Aorta (tissue), 5 donors: ENCODE results near the gene CHID1. TPM values are rescaled to one million over a fixed set of nuclear protein-coding genes. Genes with fewer than 3 reads are reported as not detected.

ENCODE experiments used
- ATAC-seq: fragments of 200-7000 bp; cut with Tn5 transposase; one replicate; pipeline ENCODE4 v1.9.1; 2022; ENCODE audit warnings: moderate library complexity; ENCODE audit not compliant: low FRiP score
- DNase-seq, 2 donors: peaks; one replicate each; pipeline ENCODE4 v3.0.0-alpha.2; 2020
- H3K27ac ChIP-seq, 2 donors: one replicate each; pipeline ENCODE4 v1.5.1; 2013; ENCODE audit warnings: low read length in 2 of 2, mild to moderate bottlenecking in 2 of 2, moderate library complexity in 2 of 2, control low read depth in 1 of 2, inconsistent platforms in 1 of 2, low read depth in 1 of 2
- H3K27me3 ChIP-seq, 2 donors: one replicate each; pipeline ENCODE4 v1.6.1; 2013; ENCODE audit warnings: control low read depth in 1 of 2, low read length in 1 of 2, mild to moderate bottlenecking in 1 of 2, moderate library complexity in 1 of 2; ENCODE audit not compliant: insufficient read depth in 2 of 2, control insufficient read depth in 1 of 2
- H3K36me3 ChIP-seq, 2 donors: one replicate each; pipeline ENCODE4 v1.6.1; 2013; ENCODE audit warnings: control low read depth in 1 of 2, low read length in 1 of 2, mild to moderate bottlenecking in 1 of 2; ENCODE audit not compliant: insufficient read depth in 2 of 2, control insufficient read depth in 1 of 2
- H3K4me1 ChIP-seq, 2 donors: one replicate each; pipeline ENCODE4 v1.6.1; 2013; ENCODE audit warnings: low read length in 2 of 2, control low read depth in 1 of 2, mild to moderate bottlenecking in 1 of 2, moderate library complexity in 1 of 2; ENCODE audit not compliant: insufficient read depth in 2 of 2, control insufficient read depth in 1 of 2
- H3K4me3 ChIP-seq, 2 donors: one replicate each; pipeline ENCODE4 v1.5.1; 2013; ENCODE audit warnings: low read length in 2 of 2, control low read depth in 1 of 2, mild to moderate bottlenecking in 1 of 2
- H3K9me3 ChIP-seq: one replicate; pipeline ENCODE4 v1.6.1; 2013; ENCODE audit warnings: mild to moderate bottlenecking, low read length; ENCODE audit not compliant: control insufficient read depth
- WGBS, 2 donors: extraction: QIAGEN DNeasy Blood & Tissue Kit; methylation state at CpG; one replicate each; pipeline ENCODE4 v1.1.7; 2013; 5-methylcytosine and 5-hydroxymethylcytosine counted together
- intact Hi-C, 2 donors: fragments of 100-400 bp; cut with DNase I; formaldehyde crosslinking; loops; one replicate each; pipeline versions ENCODE4 v1.14.2 to v1.15.0; 2022
- polyA plus RNA-seq, 2 donors: library from polyadenylated mRNA; stranded (reverse); fragments of 200-250 nt; gene quantifications; one replicate each; pipeline ENCODE4 v1.2.3, GENCODE V29; 2013
- total RNA-seq, 2 donors: library from RNA; stranded (reverse); fragmentation: NEBNext Ultra II Directional; extraction: Animal tissue kit (Norgen Biotek cat#: 25700); gene quantifications; one replicate each; pipeline ENCODE4 v1.2.1, GENCODE V29; 2021
- donor health status: healthy with polysubstance abuse.
- donor health status: Bipolar disorder and iron deficiency.
- donor health status: DM: no; HTN: no; CAD: no.
- donor health status: DM: no; HTN: no; CAD: no.
- donor health status: DM: yes; HTN: yes; CAD: no.

CHID1 gene
- total and polyA plus RNA-seq, 4 donors = 29.6 to 77.4 (median 57.8) TPM

- Histone ChIP-seq H3K4me1 (no peaks in the 10 kb centered on the region), H3K27ac (peak overlapping the region; percentile 71 to 95), H3K36me3 (peaks cover 0 to under 1% of the 10 kb centered on the region in 2 donors), H3K27me3 (no peaks in the 10 kb centered on the region), H3K9me3 (no peaks in the 10 kb centered on the region), H3K4me3 (peak overlapping the region; percentile 73 to 98)
- peak; percentile 91 for ATAC-seq
- WGBS, 2 donors = 0 to 1% methylated on average over 52 to 96 of the region's 96 CpGs
- peak; percentile 95 to 98 for DNase-seq
- intact Hi-C loops = no loop called here
Measured at GRCh38 chr11:819129-819931, 91.3 kb downstream of the CHID1 start.

- Histone ChIP-seq H3K4me3 (peak within 1 kb of the TSS; percentile 73 to 98), H3K9me3 (no peaks in the 10 kb centered on the region), H3K36me3 (peaks cover 0 to 2% of the 10 kb centered on the region in 2 donors), H3K4me1 (no peaks in the 10 kb centered on the region), H3K27ac (peak within 1 kb of the TSS; percentile 71 to 95), H3K27me3 (no peaks in the 10 kb centered on the region)
- ATAC-seq = peak; percentile 20
- intact Hi-C loops = no loop called here
- no peak for DNase-seq
- 22% methylated on average over 20 of the region's 20 CpGs for WGBS, 2 donors
Measured at GRCh38 chr11:818396-819128, 92.0 kb downstream of the CHID1 start, which contains the start of gene PNPLA2. TSS of gene PNPLA2 (plus strand) at chr11:818914. CDS start at chr11:819719, 805 bp downstream.

Other genes starting within 250 kb of the CHID1 start
- gene DEAF1, start 215.6 kb downstream of the CHID1 start, total RNA-seq = 10 to 100 TPM; 32.2 to 59.5 TPM
- gene DEAF1, start 215.6 kb downstream of the CHID1 start, polyA plus RNA-seq = 10 to 100 TPM; 15.7 to 53.0 TPM
- 10 to 100 TPM; 15.6 to 23.0 TPM for gene TMEM80, start 215.0 kb downstream of the CHID1 start, total RNA-seq
- gene TMEM80, start 215.0 kb downstream of the CHID1 start, polyA plus RNA-seq = 10 to 100 TPM in 1 of 2 donors, 1 to 10 TPM in 1; 8.4 to 31.2 TPM
- 10 to 100 TPM; 41.0 to 45.1 TPM for gene EPS8L2, start 204.6 kb downstream of the CHID1 start, total RNA-seq
- gene EPS8L2, start 204.6 kb downstream of the CHID1 start, polyA plus RNA-seq = 100 to 1,000 TPM in 1 of 2 donors, 10 to 100 TPM in 1; 64.6 to 102 TPM
- gene TALDO1, start 163.3 kb downstream of the CHID1 start, total RNA-seq = 100 to 1,000 TPM; 113 to 130 TPM
- gene TALDO1, start 163.3 kb downstream of the CHID1 start, polyA plus RNA-seq = 100 to 1,000 TPM; 122 to 187 TPM
- 10 to 100 TPM; 36.1 to 52.7 TPM for gene GATD1, start 133.3 kb downstream of the CHID1 start, total RNA-seq
- 10 to 100 TPM in 1 of 2 donors, 1 to 10 TPM in 1; 9.6 to 32.5 TPM for gene GATD1, start 133.3 kb downstream of the CHID1 start, polyA plus RNA-seq
- gene CEND1, start 120.7 kb downstream of the CHID1 start, total RNA-seq = not detected
- gene CEND1, start 120.7 kb downstream of the CHID1 start, polyA plus RNA-seq = under 1 TPM in 1 of 2 donors, not detected in 1; 0.10 TPM
- gene SLC25A22, start 112.5 kb downstream of the CHID1 start, total RNA-seq = 10 to 100 TPM; 10.1 to 12.9 TPM
- gene SLC25A22, start 112.5 kb downstream of the CHID1 start, polyA plus RNA-seq = 1 to 10 TPM; 3.2 to 5.6 TPM
- 10 to 100 TPM in 1 of 2 donors, 1 to 10 TPM in 1; 8.5 to 14.7 TPM for gene PIDD1, start 105.6 kb downstream of the CHID1 start, total RNA-seq
- 10 to 100 TPM; 15.3 to 71.4 TPM for gene PIDD1, start 105.6 kb downstream of the CHID1 start, polyA plus RNA-seq
- 1,000 to 10,000 TPM; 1,300 to 1,387 TPM for gene RPLP2, start 100.8 kb downstream of the CHID1 start, total RNA-seq
- gene RPLP2, start 100.8 kb downstream of the CHID1 start, polyA plus RNA-seq = 1,000 to 10,000 TPM; 1,256 to 1,452 TPM
- gene PNPLA2, start 91.9 kb downstream of the CHID1 start, total RNA-seq = 100 to 1,000 TPM; 116 to 121 TPM
- 100 to 1,000 TPM in 1 of 2 donors, 10 to 100 TPM in 1; 33.7 to 240 TPM for gene PNPLA2, start 91.9 kb downstream of the CHID1 start, polyA plus RNA-seq
- gene CRACR2B, start 82.9 kb downstream of the CHID1 start, total RNA-seq = 10 to 100 TPM in 1 of 2 donors, 1 to 10 TPM in 1; 2.2 to 10.0 TPM
- 10 to 100 TPM in 1 of 2 donors, 1 to 10 TPM in 1; 4.8 to 10.5 TPM for gene CRACR2B, start 82.9 kb downstream of the CHID1 start, polyA plus RNA-seq
- 100 to 1,000 TPM; 620 to 681 TPM for gene CD151, start 77.9 kb downstream of the CHID1 start, total RNA-seq
- 1,000 to 10,000 TPM in 1 of 2 donors, 100 to 1,000 TPM in 1; 860 to 1,186 TPM for gene CD151, start 77.9 kb downstream of the CHID1 start, polyA plus RNA-seq
- gene POLR2L, start 68.3 kb downstream of the CHID1 start, total RNA-seq = 10 to 100 TPM; 57.5 to 69.2 TPM
- gene POLR2L, start 68.3 kb downstream of the CHID1 start, polyA plus RNA-seq = 100 to 1,000 TPM; 140 to 152 TPM
- 10 to 100 TPM; 42.9 to 95.1 TPM for gene TSPAN4, start 68.0 kb downstream of the CHID1 start, total RNA-seq
- 10 to 100 TPM; 28.4 to 79.1 TPM for gene TSPAN4, start 68.0 kb downstream of the CHID1 start, polyA plus RNA-seq
- gene AP2A2, start 15.1 kb upstream of the CHID1 start, total RNA-seq = 100 to 1,000 TPM in 1 of 2 donors, 10 to 100 TPM in 1; 93.3 to 147 TPM
- 10 to 100 TPM; 14.0 to 47.3 TPM for gene AP2A2, start 15.1 kb upstream of the CHID1 start, polyA plus RNA-seq
- not detected for gene MUC6, start 125.9 kb upstream of the CHID1 start, total RNA-seq
- gene MUC6, start 125.9 kb upstream of the CHID1 start, polyA plus RNA-seq = under 1 TPM; under 0.01 to 0.49 TPM
- gene MUC2, start 164.1 kb upstream of the CHID1 start, total RNA-seq = under 1 TPM; 0.06 to 0.10 TPM
- gene MUC2, start 164.1 kb upstream of the CHID1 start, polyA plus RNA-seq = 10 to 100 TPM in 1 of 2 donors, under 1 TPM in 1; 0.08 to 11.8 TPM
- not detected for gene MUC5AC, start 247.1 kb upstream of the CHID1 start, total RNA-seq
- under 1 TPM in 1 of 2 donors, not detected in 1; 0.05 TPM for gene MUC5AC, start 247.1 kb upstream of the CHID1 start, polyA plus RNA-seq